NT2/D1 (cell line): ENCODE data around the gene ARMH2.

Experiments used
- SUZ12 ChIP-seq: IDR thresholded peaks from 2 replicates; pipeline ENCODE4 v1.6.1; 2011; ENCODE audit not compliant: insufficient read length, insufficient read depth; ENCODE audit errors: extremely low read depth
- YY1 ChIP-seq: IDR thresholded peaks from 2 replicates; pipeline ENCODE4 v1.6.1; 2011; ENCODE audit not compliant: insufficient read length, insufficient read depth

DNA sequence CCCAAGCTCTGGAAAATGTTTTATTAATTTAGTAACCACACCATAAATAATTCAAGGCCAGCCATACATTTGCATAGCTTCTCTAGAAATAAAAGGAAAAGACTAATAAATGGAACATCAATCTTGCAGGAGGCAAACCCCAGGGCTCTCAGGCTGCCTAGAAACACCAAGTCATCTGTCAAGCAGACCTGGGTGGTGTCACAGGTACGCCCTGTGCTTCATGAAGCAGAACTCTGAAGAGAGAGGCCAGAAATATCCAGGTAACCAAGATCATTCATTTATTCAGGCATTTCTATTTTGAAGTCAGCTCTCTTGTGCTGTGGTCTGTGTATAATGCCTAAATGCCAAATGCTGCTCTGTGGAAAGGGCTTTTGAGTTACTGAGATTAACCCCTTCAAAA, 45.3 kb upstream of the ARMH2 start:
- TF ChIP-seq SUZ12 (no peak), YY1 (no peak)
